Measurements from ENCODE around the gene SND1.

The SND1 gene

GRCh38 chr7:128030654-128031611 is 378.9 kb downstream of the SND1 start, which contains the start of gene LRRC4:
Gene LRRC4 (minus strand): TSS chr7:128031437. CDS start chr7:128030640, 797 bp downstream.
- peaks cover 32% of the 10 kb centered on the region for H3K4me1 Mint-ChIP-seq
- no peaks in the 10 kb centered on the region for H3K9me3 Mint-ChIP-seq
- H3K36me3 Mint-ChIP-seq, result peaks cover 19% of the 10 kb centered on the region
- no peak within 1 kb of the TSS for H3K27ac Mint-ChIP-seq
- ATAC-seq, result peak; percentile 55
- H3K4me3 Mint-ChIP-seq, result peak within 1 kb of the TSS; percentile 74
- DNase-seq (ENCODE audit: low spot score in 2 of 2), result peak in 1 of 2 donors; percentile 55

GRCh38 chr7:128031901-128032604 is 380.1 kb downstream of the SND1 start:
- Mint-ChIP-seq H3K36me3 (peaks cover 16% of the 10 kb centered on the region), H3K4me3 (peak overlapping the region; percentile 74), H3K27ac (no peak overlapping the region), H3K4me1 (peaks cover 33% of the 10 kb centered on the region), H3K9me3 (no peaks in the 10 kb centered on the region)
- ATAC-seq (peak; percentile 97), DNase-seq (ENCODE audit: low spot score in 2 of 2) (peak; percentile 44 to 72)

- Mint-ChIP-seq H3K4me3 (peak overlapping the region; percentile 23), H3K4me1 (peaks cover 32% of the 10 kb centered on the region), H3K9me3 (no peaks in the 10 kb centered on the region), H3K27ac (no peak overlapping the region), H3K36me3 (peaks cover 16% of the 10 kb centered on the region)
- peak; percentile 24 for ATAC-seq
- peak in 1 of 2 donors; percentile 50 for DNase-seq (ENCODE audit: low spot score in 2 of 2)
These were observed 380.7 kb downstream of the SND1 start for GRCh38 chr7:128032605-128033235.

- H3K9me3 Mint-ChIP-seq, result no peaks in the 10 kb centered on the region
- no peak for ATAC-seq
- H3K4me3 Mint-ChIP-seq, result peak overlapping the region; percentile 23
- DNase-seq (ENCODE audit: low spot score in 2 of 2), result no peak
- H3K36me3 Mint-ChIP-seq, result peaks cover 16% of the 10 kb centered on the region
- H3K27ac Mint-ChIP-seq, result no peak overlapping the region
- H3K4me1 Mint-ChIP-seq, result peaks cover 32% of the 10 kb centered on the region
These were observed 381.3 kb downstream of the SND1 start for GRCh38 chr7:128033246-128033645.

GRCh38 chr7:128034825-128035224 is 382.8 kb downstream of the SND1 start:
- Mint-ChIP-seq H3K4me1 (peaks cover 20% of the 10 kb centered on the region), H3K4me3 (no peak overlapping the region), H3K36me3 (peaks cover 2% of the 10 kb centered on the region), H3K9me3 (no peaks in the 10 kb centered on the region), H3K27ac (no peak overlapping the region)
- ATAC-seq (no peak), DNase-seq (ENCODE audit: low spot score in 2 of 2) (no peak)

GRCh38 chr7:128035712-128036111 is 383.7 kb downstream of the SND1 start:
- H3K27ac Mint-ChIP-seq, result no peak overlapping the region
- H3K9me3 Mint-ChIP-seq, result no peaks in the 10 kb centered on the region
- H3K4me3 Mint-ChIP-seq, result no peak overlapping the region

GRCh38 chr7:128036226-128036940 is 384.4 kb downstream of the SND1 start:
- Mint-ChIP-seq H3K4me1 (peaks cover 17% of the 10 kb centered on the region), H3K36me3 (peaks cover 7% of the 10 kb centered on the region), H3K4me3 (no peak overlapping the region), H3K27ac (no peak overlapping the region), H3K9me3 (no peaks in the 10 kb centered on the region)
- ATAC-seq (no peak), DNase-seq (ENCODE audit: low spot score in 2 of 2) (no peak)

More at GRCh38 chr7:128035712-128036111, 383.7 kb downstream of the SND1 start:
- DNase-seq (ENCODE audit: low spot score in 2 of 2), result no peak
- no peak for ATAC-seq
- peaks cover 15% of the 10 kb centered on the region for H3K4me1 Mint-ChIP-seq
- peaks cover 2% of the 10 kb centered on the region for H3K36me3 Mint-ChIP-seq

- no peak for ATAC-seq
- H3K4me1 Mint-ChIP-seq, result peaks cover 12% of the 10 kb centered on the region
These were observed 385.1 kb downstream of the SND1 start for GRCh38 chr7:128037081-128037480.

GRCh38 chr7:128037880-128038619 is 386.1 kb downstream of the SND1 start:
- peaks cover 11% of the 10 kb centered on the region for H3K4me1 Mint-ChIP-seq
- no peak for ATAC-seq
- H3K4me3 Mint-ChIP-seq, result no peak overlapping the region

More at GRCh38 chr7:128037081-128037480, 385.1 kb downstream of the SND1 start:
- no peaks in the 10 kb centered on the region for H3K9me3 Mint-ChIP-seq
- no peak for DNase-seq (ENCODE audit: low spot score in 2 of 2)
- peaks cover 7% of the 10 kb centered on the region for H3K36me3 Mint-ChIP-seq
- H3K4me3 Mint-ChIP-seq, result no peak overlapping the region
- H3K27ac Mint-ChIP-seq, result no peak overlapping the region

GRCh38 chr7:128039544-128039953 is 387.6 kb downstream of the SND1 start:
- ATAC-seq (no peak), DNase-seq (ENCODE audit: low spot score in 2 of 2) (no peak)
- H3K4me3 Mint-ChIP-seq, result no peak overlapping the region

More at GRCh38 chr7:128037880-128038619, 386.1 kb downstream of the SND1 start:
- Mint-ChIP-seq H3K9me3 (no peaks in the 10 kb centered on the region), H3K36me3 (peaks cover 7% of the 10 kb centered on the region), H3K27ac (no peak overlapping the region)
- DNase-seq (ENCODE audit: low spot score in 2 of 2), result no peak

GRCh38 chr7:128040205-128040604 is 388.2 kb downstream of the SND1 start:
- Mint-ChIP-seq H3K4me3 (no peak overlapping the region), H3K27ac (no peak overlapping the region), H3K9me3 (no peaks in the 10 kb centered on the region), H3K36me3 (peaks cover 19% of the 10 kb centered on the region), H3K4me1 (peaks cover 27% of the 10 kb centered on the region)
- DNase-seq (ENCODE audit: low spot score in 2 of 2) (no peak), ATAC-seq (no peak)

More at GRCh38 chr7:128039544-128039953, 387.6 kb downstream of the SND1 start:
- Mint-ChIP-seq H3K27ac (no peak overlapping the region), H3K4me1 (peaks cover 21% of the 10 kb centered on the region), H3K36me3 (peaks cover 15% of the 10 kb centered on the region), H3K9me3 (no peaks in the 10 kb centered on the region)

GRCh38 chr7:128041203-128041602 is 389.2 kb downstream of the SND1 start:
- peaks cover 30% of the 10 kb centered on the region for H3K4me1 Mint-ChIP-seq
- H3K36me3 Mint-ChIP-seq, result peaks cover 19% of the 10 kb centered on the region
- no peak overlapping the region for H3K27ac Mint-ChIP-seq
- no peaks in the 10 kb centered on the region for H3K9me3 Mint-ChIP-seq
- no peak for DNase-seq (ENCODE audit: low spot score in 2 of 2)
- ATAC-seq, result no peak
- H3K4me3 Mint-ChIP-seq, result no peak overlapping the region

- DNase-seq (ENCODE audit: low spot score in 2 of 2) (no peak), ATAC-seq (no peak)
- H3K36me3 Mint-ChIP-seq, result peaks cover 19% of the 10 kb centered on the region
- peaks cover 29% of the 10 kb centered on the region for H3K4me1 Mint-ChIP-seq
- no peak overlapping the region for H3K4me3 Mint-ChIP-seq
- H3K27ac Mint-ChIP-seq, result no peak overlapping the region
- no peaks in the 10 kb centered on the region for H3K9me3 Mint-ChIP-seq
These were observed 390.0 kb downstream of the SND1 start for GRCh38 chr7:128042012-128042411.

- Mint-ChIP-seq H3K27ac (no peak overlapping the region), H3K36me3 (peaks cover 24% of the 10 kb centered on the region), H3K9me3 (no peaks in the 10 kb centered on the region), H3K4me1 (peaks cover 27% of the 10 kb centered on the region), H3K4me3 (no peak overlapping the region)
- ATAC-seq (no peak), DNase-seq (ENCODE audit: low spot score in 2 of 2) (no peak)
These were observed 392.1 kb downstream of the SND1 start for GRCh38 chr7:128044064-128044463.
